Measurements from ENCODE around the gene WBP2.
"Not testable (repeated sequence)": the region's sequence is repeated elsewhere in the genome, so short reads cannot be mapped to it uniquely, and the experiment has no call there.

WBP2 gene

GRCh38 chr17:75812096-75813013 lies 42.8 kb downstream of the WBP2 start:
- no peak for TF ChIP-seq CTCF (IDR thresholded peaks at IDR 0.05; ENCODE audit: low read depth, low read length)

GRCh38 chr17:75811174-75811573 lies 44.0 kb downstream of the WBP2 start:
- no peak overlapping the region for H3K4me3 ChIP-seq (ENCODE audit: low read depth, low read length)
- TF ChIP-seq CTCF (IDR thresholded peaks at IDR 0.05; ENCODE audit: low read depth, low read length) = no peak

More at GRCh38 chr17:75812096-75813013, 42.8 kb downstream of the WBP2 start:
- no peak overlapping the region for H3K4me3 ChIP-seq (ENCODE audit: low read depth, low read length)

DNA sequence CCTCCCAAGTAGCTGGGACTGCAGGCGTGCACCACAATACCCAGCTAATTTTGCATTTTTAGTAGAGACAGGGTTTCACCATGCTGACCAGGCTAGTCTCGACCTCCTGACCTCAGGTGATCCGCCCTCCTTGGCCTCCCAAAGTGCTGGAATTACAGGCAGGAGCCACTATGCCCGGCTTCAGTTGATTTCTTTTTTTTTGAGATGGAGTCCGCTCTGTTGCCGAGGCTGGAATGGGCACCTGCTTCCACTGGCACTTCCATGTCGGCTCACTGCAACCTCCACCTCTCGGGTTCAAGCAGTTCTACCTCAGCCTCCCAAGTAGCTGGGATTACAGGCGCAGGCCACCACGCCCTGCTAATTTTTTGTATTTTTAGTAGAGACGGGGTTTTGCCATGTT lies 44.4 kb downstream of the WBP2 start:
- H3K4me3 ChIP-seq (ENCODE audit: low read depth, low read length) = not testable (repeated sequence)

DNA sequence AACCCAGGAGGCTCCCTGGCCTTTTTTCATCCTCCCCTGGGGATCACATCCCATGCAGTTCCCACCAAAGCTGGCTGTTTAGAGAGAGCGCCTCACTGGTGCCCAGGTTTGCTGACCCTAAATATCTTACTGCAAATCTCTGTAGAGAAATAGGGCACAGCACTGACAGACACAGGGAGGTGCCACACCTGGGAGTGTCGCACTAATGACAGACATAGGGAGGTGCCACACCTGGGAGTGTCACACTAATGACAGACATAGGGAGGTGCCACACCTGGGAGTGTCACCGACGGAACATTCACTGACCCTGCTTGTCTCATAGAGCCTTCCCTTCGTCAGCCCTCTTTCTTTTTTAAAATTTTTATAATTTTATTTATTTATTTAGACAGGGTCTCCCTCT lies 44.9 kb downstream of the WBP2 start:
- no peak for TF ChIP-seq CTCF (IDR thresholded peaks at IDR 0.05; ENCODE audit: low read depth, low read length)
- H3K4me3 ChIP-seq (ENCODE audit: low read depth, low read length) = no peak overlapping the region

- H3K4me3 ChIP-seq (ENCODE audit: low read depth, low read length) = no peak overlapping the region
- TF ChIP-seq CTCF (IDR thresholded peaks at IDR 0.05; ENCODE audit: low read depth, low read length) = no peak
Measured at GRCh38 chr17:75809631-75810111, 45.5 kb downstream of the WBP2 start.

GRCh38 chr17:75808905-75809621 lies 46.1 kb downstream of the WBP2 start:
- no peak overlapping the region for H3K4me3 ChIP-seq (ENCODE audit: low read depth, low read length)
- no peak for TF ChIP-seq CTCF (IDR thresholded peaks at IDR 0.05; ENCODE audit: low read depth, low read length)

DNA sequence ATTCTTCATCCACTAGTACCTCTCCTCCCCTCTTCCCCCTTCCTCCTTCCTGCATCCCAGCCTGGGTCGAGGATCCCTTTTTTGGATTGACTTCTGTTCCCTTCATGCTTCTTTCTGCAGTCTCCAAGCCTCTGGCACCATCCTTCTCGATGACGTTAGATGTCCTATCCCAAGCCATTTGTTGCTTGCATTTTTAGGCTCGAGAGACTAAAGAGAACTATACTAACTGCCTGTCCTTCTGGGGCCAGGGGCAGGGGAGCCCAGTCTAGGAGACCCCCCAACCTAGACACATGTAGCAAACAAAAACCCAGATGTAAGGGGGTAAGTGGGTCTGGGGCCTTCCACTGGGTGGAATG lies 46.6 kb downstream of the WBP2 start:
- no peak for TF ChIP-seq CTCF (IDR thresholded peaks at IDR 0.05; ENCODE audit: low read depth, low read length)
- H3K4me3 ChIP-seq (ENCODE audit: low read depth, low read length) = no peak overlapping the region

Measured in WI38 (cell line).